H1 (cell line): ENCODE measurements around the gene FAM131A. TPM values are rescaled to one million over a fixed set of nuclear protein-coding genes. Genes with fewer than 3 reads are reported as not detected.

Experiments
- BRCA1 ChIP-seq: IDR thresholded peaks from 2 replicates; pipeline ENCODE4 v1.6.1; 2012; ENCODE audit warnings: low read depth, low read length, improper control_type of control experiment
- CREB1 ChIP-seq: IDR thresholded peaks from 2 replicates; pipeline ENCODE4 v1.6.1; 2012; ENCODE audit warnings: inconsistent platforms
- CTBP2 ChIP-seq: IDR thresholded peaks from 2 replicates; pipeline ENCODE4 v1.7.0; 2011; ENCODE audit warnings: borderline replicate concordance, mild to moderate bottlenecking, moderate library complexity, mixed read lengths, low read length; ENCODE audit not compliant: insufficient read depth, insufficient read length
- HDAC6 ChIP-seq: IDR thresholded peaks from one replicate; pipeline ENCODE4 v1.7.1; 2012; ENCODE audit warnings: low read depth, mild to moderate bottlenecking, inconsistent platforms, low read length, moderate library complexity
- JUN ChIP-seq: IDR thresholded peaks from 2 replicates; pipeline ENCODE4 v1.6.1; 2011; ENCODE audit warnings: low read depth, mild to moderate bottlenecking, improper control_type of control experiment, low read length
- KDM4A ChIP-seq: IDR thresholded peaks from one replicate; pipeline ENCODE4 v1.7.1; 2012; ENCODE audit warnings: low read depth, mild to moderate bottlenecking, moderate library complexity, low read length, inconsistent platforms; ENCODE audit not compliant: severe bottlenecking
- POLR2A ChIP-seq, 2 experiments: IDR thresholded peaks; 1 replicate in 1 of 2; 2 replicates in 1 of 2; pipeline ENCODE4 v1.6.1; 2011; ENCODE audit warnings: low read depth in 2 of 2, low read length in 2 of 2, mild to moderate bottlenecking in 2 of 2; ENCODE audit errors: control extremely low read depth in 1 of 2
- POLR2AphosphoS5 ChIP-seq: IDR thresholded peaks from 2 replicates; pipeline ENCODE4 v1.6.1; 2011; ENCODE audit warnings: low read depth, low read length
- SUZ12 ChIP-seq: fragments of 200-600 bp; sonication (generic); IDR thresholded peaks from 2 replicates; pipeline ENCODE4 v1.6.1; 2012; ENCODE audit warnings: mild to moderate bottlenecking, inconsistent platforms, low read length, moderate library complexity, mixed read lengths
- TAF7 ChIP-seq: optimal IDR thresholded peaks from 2 replicates; pipeline ENCODE3; 2011; ENCODE audit warnings: low read depth, mild to moderate bottlenecking, inconsistent platforms, low read length, moderate library complexity, borderline replicate concordance
- polyA plus RNA-seq, 7 experiments: library from polyadenylated mRNA; depleted of rRNA in 3 of 7; stranded (reverse) in 5 of 7; unstranded in 2 of 7; fragments of >200 nt in 5 of 7; fragments of 200-250 nt in 2 of 7; gene quantifications; 1 replicate in 5 of 7; 2 replicates in 1 of 7; 4 replicates in 1 of 7; pipeline versions ENCODE4 v1.2.1 to v1.2.3, GENCODE V29; 2011 to 2013; ENCODE audit warnings: missing spikeins in 2 of 7, mixed read lengths in 2 of 7
- total RNA-seq: library from RNA; stranded (reverse); fragmentation: NEBNext Ultra II Directional; extraction: Animal tissue kit (Norgen Biotek cat#: 25700); gene quantifications from 2 replicates; pipeline ENCODE4 v1.2.1, GENCODE V29; 2021
- TF ChIP-seq, protein P1 (sequence below): IDR thresholded peaks from 2 replicates; pipeline ENCODE4 v1.6.1; 2012; ENCODE audit warnings: low read length, inconsistent platforms

FAM131A gene
- total and polyA plus RNA-seq, 2 of the 8 experiments (the other 6 are each of a cell fraction or from before 2014, with no cell fraction given) = 16.0 to 21.9 TPM

DNA sequence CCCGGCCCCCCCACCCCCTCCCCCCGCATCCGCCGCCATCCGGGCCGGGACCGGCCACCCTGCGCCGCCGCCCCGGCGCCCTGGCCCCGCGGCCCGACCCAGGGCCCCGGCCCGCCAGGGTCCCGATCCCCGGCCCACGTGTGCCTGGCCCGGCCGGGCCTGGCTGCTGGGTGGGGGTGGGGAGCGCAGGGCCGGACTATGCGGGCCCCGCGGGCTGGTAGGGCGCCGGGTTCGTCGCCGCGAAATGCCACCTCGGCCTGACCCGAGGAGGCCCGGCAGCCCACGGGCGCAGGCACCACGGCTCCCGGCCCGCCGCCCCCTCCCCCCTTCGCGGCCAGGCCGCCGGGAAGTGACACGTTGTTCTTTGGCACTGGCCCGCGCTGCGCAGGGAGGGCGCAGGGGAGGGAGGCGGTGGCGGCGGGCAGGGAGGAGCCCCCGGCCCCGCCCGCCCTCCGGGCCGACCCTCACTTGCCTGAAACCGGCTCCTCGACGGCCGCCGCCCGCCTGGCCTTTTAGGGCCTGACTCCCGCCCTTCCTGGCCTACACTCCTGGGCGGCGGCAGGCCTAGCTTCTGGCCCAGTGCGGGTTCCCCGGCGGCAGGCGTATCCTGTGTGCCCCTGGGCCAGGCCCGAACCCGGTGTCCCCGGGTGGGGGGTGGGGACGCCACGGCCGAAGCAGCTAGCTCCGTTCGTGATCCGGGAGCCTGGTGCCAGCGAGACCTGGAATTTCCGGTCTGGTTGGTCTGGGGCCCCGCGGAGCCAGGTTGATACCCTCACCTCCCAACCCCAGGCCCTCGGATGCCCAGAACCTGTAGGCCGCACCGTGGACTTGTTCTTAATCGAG lies 22.5 kb upstream of the FAM131A start (continued):
- TF ChIP-seq, protein P1, sequence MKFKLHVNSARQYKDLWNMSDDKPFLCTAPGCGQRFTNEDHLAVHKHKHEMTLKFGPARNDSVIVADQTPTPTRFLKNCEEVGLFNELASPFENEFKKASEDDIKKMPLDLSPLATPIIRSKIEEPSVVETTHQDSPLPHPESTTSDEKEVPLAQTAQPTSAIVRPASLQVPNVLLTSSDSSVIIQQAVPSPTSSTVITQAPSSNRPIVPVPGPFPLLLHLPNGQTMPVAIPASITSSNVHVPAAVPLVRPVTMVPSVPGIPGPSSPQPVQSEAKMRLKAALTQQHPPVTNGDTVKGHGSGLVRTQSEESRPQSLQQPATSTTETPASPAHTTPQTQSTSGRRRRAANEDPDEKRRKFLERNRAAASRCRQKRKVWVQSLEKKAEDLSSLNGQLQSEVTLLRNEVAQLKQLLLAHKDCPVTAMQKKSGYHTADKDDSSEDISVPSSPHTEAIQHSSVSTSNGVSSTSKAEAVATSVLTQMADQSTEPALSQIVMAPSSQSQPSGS = 0 out of 2 replicates have a peak, but pooled peaks have one; percentile 13
- TF ChIP-seq CREB1 (no peak), CTBP2 (no peak), BRCA1 (no peak), SUZ12 (no peak), KDM4A (peak; percentile 37), JUN (no peak), POLR2AphosphoS5 (peak; percentile 41; the same call in 1 of the 2 replicates), TAF7 (peak; percentile 39), HDAC6 (no peak), POLR2A (IDR thresholded peaks at IDR 0.05; ENCODE audit: control extremely low read depth in 1 of 2, low read depth in 2 of 2, low read length in 2 of 2) (peak in 1 of 2 experiments; percentile 71; a peak in 2 of 3 replicates)
